ENCODE results near the gene CPB1.

The CPB1 gene

DNA sequence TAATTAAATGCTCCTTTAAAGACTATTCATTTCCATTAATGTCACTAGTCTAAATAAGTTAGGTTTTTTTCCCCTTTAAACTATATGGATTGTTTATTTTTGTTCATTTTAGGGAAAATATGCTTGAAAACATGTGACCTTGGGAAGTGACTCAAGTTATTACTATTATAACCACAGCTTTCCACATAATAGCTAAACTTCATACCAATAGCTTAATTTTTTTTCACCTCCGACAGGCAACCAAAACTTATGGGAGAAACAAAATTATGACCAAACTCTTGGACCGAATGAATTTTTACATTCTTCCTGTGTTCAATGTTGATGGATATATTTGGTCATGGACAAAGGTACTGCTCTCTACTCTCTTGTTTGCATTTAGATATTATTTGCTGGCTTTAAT is 53.7 kb downstream of the CPB1 start:
- TF ChIP-seq, protein P1, sequence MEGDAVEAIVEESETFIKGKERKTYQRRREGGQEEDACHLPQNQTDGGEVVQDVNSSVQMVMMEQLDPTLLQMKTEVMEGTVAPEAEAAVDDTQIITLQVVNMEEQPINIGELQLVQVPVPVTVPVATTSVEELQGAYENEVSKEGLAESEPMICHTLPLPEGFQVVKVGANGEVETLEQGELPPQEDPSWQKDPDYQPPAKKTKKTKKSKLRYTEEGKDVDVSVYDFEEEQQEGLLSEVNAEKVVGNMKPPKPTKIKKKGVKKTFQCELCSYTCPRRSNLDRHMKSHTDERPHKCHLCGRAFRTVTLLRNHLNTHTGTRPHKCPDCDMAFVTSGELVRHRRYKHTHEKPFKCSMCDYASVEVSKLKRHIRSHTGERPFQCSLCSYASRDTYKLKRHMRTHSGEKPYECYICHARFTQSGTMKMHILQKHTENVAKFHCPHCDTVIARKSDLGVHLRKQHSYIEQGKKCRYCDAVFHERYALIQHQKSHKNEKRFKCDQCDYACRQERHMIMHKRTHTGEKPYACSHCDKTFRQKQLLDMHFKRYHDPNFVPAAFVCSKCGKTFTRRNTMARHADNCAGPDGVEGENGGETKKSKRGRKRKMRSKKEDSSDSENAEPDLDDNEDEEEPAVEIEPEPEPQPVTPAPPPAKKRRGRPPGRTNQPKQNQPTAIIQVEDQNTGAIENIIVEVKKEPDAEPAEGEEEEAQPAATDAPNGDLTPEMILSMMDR (IDR thresholded peaks at IDR 0.05): no peak
- no peaks in the 10 kb centered on the region for H3K9me3 ChIP-seq
- H3K4me1 ChIP-seq: no peaks in the 10 kb centered on the region
- H3K36me3 ChIP-seq: no peaks in the 10 kb centered on the region
- no peak overlapping the region for H3K27ac ChIP-seq
- H3K4me3 ChIP-seq: no peak overlapping the region
- no peak for DNase-seq
- H3K27me3 ChIP-seq: no peaks in the 10 kb centered on the region
- intact Hi-C loops (cut with DNase I; ENCODE audit: low total_unique reads): no loop called here

DNA sequence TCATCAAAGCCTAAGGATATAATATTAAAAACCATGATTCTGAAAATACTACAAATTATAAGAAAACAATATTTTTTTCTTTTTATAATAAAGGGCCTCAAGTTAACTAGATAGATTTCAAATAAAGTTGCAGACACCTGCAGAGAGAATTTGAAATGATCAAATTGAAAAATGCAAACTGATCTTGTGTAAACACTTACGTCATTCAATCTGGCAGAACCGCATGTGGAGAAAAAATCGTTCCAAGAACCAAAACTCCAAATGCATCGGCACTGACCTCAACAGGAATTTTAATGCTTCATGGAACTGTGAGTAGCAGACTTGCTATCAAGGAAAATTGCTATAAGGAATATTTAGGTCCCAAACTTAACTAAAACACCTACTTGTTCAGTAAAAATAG is 54.7 kb downstream of the CPB1 start:
- Histone ChIP-seq H3K36me3 (no peaks in the 10 kb centered on the region), H3K27me3 (no peaks in the 10 kb centered on the region), H3K4me3 (no peak overlapping the region), H3K9me3 (no peaks in the 10 kb centered on the region), H3K4me1 (no peaks in the 10 kb centered on the region), H3K27ac (no peak overlapping the region)
- TF ChIP-seq, protein P1 (IDR thresholded peaks at IDR 0.05): no peak
- intact Hi-C loops (cut with DNase I; ENCODE audit: low total_unique reads): no loop called here
- no peak for DNase-seq

DNA sequence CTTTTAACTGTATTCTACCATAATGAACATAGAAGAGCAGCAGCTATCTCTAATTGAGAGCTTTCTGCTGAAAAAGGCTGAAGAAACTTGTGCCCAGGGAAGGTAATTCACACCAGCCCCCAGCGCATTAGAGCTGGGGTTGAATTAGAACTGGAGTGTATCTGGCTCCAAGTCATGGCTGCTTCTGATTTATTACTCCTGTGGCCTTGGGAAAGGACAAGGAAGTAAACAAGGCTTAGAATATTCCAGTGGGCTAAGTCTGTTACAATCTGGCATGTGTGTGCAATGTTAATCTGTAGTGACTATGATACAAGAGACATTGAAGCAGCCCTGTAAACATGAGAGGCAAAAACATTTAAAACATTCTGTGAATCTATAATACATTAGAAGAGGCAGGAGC is 55.6 kb downstream of the CPB1 start:
- Histone ChIP-seq H3K27ac (no peak overlapping the region), H3K4me1 (no peaks in the 10 kb centered on the region), H3K9me3 (no peaks in the 10 kb centered on the region), H3K36me3 (no peaks in the 10 kb centered on the region), H3K27me3 (no peaks in the 10 kb centered on the region), H3K4me3 (no peak overlapping the region)
- TF ChIP-seq, protein P1 (IDR thresholded peaks at IDR 0.05): no peak
- intact Hi-C loops (cut with DNase I; ENCODE audit: low total_unique reads): no loop called here
- DNase-seq: no peak

DNA sequence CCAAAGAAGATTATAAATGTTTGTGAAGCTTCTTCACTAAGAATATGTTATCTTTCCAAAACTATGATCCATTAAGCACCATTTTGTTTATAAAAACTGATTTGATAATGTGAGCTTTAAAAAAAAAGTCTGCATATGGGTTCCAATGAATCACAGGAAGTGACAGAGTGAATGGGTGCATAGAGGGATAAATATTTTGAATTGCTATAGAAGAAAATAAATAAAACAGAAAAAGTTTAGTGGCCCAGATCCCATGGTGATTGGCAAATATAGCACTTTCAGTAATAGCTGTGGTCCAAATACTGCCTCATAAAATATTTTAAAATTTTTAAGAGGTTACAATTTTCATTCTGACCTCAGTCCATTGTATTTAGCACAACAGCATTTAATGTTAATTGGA is 56.6 kb downstream of the CPB1 start:
- DNase-seq: no peak
- Histone ChIP-seq H3K27me3 (no peaks in the 10 kb centered on the region), H3K9me3 (no peaks in the 10 kb centered on the region), H3K27ac (no peak overlapping the region), H3K4me3 (no peak overlapping the region), H3K36me3 (no peaks in the 10 kb centered on the region), H3K4me1 (no peaks in the 10 kb centered on the region)
- intact Hi-C loops (cut with DNase I; ENCODE audit: low total_unique reads): no loop called here
- TF ChIP-seq, protein P1 (IDR thresholded peaks at IDR 0.05): no peak

DNA sequence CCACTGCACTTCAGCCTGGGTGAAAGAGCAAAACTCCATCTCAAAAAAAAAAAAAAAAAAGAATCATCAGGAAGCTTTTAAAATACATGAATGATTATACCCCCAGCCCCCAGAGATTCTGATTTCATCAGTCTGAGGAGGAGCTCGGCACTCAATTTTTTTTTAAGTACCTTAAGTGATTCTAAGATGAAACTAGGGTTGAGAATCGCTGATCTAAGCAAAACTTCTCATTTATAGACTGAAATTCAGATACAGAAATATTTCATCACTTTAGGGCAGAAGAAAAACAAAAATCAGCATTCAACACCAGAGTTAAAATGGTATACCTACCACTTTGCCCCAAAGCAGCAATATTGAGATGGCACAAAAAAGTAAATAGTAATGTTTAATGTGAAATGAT is 62.2 kb downstream of the CPB1 start:
- Histone ChIP-seq H3K36me3 (no peaks in the 10 kb centered on the region), H3K27ac (no peak overlapping the region), H3K27me3 (no peaks in the 10 kb centered on the region), H3K9me3 (no peaks in the 10 kb centered on the region), H3K4me3 (no peak overlapping the region), H3K4me1 (no peaks in the 10 kb centered on the region)
- no peak for DNase-seq
- intact Hi-C loops (cut with DNase I; ENCODE audit: low total_unique reads): no loop called here
- TF ChIP-seq, protein P1 (IDR thresholded peaks at IDR 0.05): no peak

DNA sequence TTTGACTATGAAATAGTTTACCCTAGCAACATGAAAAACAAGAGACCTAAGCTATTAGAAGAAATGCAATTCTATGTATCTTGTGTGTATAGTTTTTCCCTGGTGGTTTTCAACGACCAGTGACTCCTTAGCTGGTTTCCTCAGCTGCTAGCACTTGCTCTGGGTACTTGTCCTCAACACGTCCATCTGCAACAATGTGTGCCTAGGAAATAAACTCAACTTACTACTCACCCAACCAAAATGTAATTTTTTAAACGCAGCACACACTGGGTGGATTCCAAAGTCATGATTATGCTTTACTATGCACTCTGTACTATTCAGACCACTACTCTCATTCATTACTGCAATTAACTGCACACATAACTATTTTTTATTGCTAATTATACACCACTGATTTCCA is 68.5 kb downstream of the CPB1 start:
- TF ChIP-seq, protein P1 (IDR thresholded peaks at IDR 0.05): no peak
- no peak for DNase-seq
- no peaks in the 10 kb centered on the region for H3K9me3 ChIP-seq
- no peak overlapping the region for H3K4me3 ChIP-seq
- intact Hi-C loops (cut with DNase I; ENCODE audit: low total_unique reads): no loop called here
- no peaks in the 10 kb centered on the region for H3K4me1 ChIP-seq
- no peaks in the 10 kb centered on the region for H3K27me3 ChIP-seq
- H3K27ac ChIP-seq: no peak overlapping the region
- no peaks in the 10 kb centered on the region for H3K36me3 ChIP-seq

All from tibial artery (tissue), 4 donors.